Amniotic stem cell (primary cell): ENCODE data around the gene GPS2.
"Not testable (repeated sequence)": the region's sequence is repeated elsewhere in the genome, so short reads cannot be mapped to it uniquely, and the experiment has no call there.

Experiments
- DNase-seq: peaks from one replicate; lab custom pipeline; 2025; lab: John Stamatoyannopoulos, UW

The GPS2 gene

DNA sequence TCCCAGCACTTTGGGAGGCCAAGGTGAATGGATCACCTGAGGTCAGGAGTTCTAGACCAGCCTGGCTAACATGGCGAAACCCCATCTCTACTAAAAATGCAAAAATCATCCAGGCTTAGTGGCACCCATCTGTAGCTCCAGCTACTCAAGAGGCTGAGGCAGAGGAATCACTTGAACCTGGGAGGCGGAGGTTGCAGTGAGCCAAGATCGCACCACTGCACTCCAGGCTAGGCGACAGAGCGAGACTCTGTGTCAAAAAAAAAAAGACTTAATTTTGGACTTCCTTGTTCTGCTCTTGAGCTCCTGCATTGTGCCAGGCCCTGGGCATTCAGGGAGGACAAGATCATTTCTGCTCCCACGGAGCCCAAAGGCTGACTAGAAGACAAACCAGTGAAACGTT, 22.4 kb upstream of the GPS2 start:
- DNase-seq: not testable (repeated sequence)

DNA sequence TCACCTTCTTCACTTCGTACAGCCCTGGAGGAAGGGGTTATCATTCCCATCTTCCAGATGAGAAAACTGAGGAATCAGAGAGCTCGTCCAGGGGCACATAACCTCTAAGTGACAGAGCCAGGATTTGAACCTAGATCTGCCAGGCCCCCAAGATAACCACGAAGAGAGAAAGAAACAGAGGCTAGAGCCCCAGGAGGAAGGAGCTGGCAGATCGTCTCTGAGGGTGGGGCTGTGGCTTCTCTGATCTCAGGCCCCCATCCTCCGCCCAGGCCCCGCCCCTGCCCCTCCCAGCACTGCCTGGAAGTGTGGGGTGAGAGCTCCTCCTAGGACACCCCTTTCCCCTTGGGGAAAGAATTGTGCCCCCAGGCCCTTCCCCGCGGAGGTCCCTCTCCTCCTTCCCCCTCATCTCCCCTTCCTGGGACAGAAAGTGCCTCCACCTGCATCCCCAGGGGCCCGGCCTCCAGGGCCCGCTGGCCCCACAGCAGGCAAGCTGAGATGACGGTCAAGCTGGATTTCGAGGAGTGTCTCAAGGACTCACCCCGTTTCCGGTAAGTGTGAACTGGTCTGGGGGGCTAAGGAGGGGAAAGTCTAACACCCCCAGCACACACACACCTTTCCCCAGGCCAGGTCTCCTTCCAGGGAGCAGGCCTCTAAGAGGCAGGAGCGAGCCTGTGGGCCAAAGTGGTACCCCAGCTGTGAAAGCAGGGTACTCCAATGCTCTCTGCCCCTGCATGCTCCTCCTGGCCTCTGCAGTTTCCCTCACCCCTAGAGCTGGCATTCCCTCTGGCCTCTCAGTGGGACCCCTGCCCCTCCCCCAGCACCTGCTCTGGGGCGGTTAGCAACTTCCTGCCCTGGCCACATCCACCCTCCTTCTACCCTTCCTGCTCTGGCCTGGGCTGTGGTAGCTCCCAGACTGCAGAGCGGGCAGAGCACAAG, 21.3 kb upstream of the GPS2 start, which contains the start of gene ACAP1:
ACAP1 (plus strand) TSS at position 290 of the 936 bp plus-strand sequence; CDS start at position 496, 206 bp downstream.
- no peak for DNase-seq

DNA sequence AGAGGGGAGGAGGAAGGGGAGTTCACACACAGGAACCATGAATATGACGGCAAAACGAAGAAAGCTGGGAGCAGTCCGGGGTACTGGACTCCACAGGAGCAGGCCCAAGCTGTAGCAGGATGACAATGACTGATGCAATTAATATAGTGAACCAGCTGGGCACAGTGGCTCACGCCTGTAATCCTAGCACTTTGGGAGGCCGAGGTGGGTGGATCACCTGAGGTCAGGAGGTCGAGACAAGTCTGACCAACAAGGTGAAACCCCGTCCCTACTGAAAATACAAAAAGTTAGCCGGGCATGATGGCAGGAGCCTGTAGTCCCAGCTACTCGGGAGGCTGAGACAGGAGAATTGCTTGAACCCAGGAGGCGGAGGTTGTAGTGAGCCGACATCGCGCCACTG, 20.6 kb upstream of the GPS2 start:
- not testable (repeated sequence) for DNase-seq

DNA sequence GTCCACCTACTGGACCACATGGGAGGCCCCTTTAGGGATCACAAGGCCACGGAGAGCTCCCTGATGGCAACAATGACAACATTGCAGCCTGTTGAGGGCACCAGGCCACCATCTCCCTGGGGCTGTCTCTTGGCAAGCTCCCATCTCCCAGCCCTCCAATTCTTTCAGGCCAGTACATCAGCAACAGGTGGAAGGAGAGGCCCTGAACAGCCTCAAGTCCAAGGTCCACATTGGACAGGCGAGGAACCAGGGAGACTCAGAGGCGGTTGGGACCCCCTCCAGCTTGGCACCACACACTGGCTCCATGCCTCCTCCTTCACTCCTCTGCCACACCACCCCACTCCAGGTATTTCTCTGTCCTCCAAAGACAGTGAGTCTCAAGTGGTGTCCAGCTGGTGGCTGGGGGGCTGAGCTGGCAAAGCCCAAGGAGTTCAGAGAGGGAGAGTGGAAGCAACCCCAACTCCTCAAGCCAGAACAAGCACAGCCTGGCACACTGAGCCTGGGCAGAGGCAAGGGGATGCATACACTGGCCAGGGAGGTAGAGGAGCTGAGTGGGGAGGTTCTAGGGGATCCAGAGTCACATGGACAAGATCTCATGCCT, 19.9 kb upstream of the GPS2 start:
- DNase-seq: no peak

DNA sequence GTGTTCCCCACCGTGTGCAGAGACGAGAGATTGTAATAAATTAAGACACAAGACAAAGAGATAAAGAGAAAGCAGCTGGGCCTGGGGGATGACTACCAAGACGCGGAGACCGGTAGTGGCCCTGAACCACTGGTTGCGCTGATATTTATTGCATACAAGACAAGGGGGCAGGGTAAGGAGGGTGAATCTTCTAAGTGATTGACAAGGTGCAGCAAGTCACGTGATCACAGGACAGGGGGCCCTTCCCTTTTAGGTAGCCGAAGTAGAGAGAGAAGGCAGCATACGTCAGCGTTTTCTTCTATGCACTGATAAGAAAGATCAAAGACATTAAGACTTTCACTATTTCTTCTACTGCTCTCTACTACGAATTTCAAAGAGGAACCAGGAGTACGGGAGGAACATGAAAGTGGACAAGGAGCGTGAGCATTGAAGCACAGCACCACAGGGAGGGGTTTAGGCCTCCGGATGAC, 17.5 kb upstream of the GPS2 start:
- not testable (repeated sequence) for DNase-seq

DNA sequence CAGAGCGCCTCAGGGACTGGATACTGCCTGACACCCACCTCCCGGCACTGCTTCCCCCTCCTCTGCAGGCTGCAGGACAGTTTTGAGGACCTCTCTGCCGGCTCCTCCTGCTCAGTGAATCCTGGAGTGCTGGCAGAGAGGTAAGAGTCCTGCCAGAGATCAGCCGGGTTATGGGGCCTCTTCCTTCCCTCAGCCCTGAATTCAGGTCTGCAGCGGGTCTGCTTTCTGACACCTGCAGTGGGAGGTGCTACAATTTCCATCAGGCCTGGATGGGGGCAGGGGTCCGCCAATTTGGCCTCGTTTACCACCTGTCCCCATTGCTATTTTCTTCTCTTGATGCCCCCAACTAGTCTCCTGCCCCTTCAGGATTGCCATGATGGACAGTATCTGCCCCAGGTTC, 17.0 kb upstream of the GPS2 start:
- DNase-seq: no peak

DNA sequence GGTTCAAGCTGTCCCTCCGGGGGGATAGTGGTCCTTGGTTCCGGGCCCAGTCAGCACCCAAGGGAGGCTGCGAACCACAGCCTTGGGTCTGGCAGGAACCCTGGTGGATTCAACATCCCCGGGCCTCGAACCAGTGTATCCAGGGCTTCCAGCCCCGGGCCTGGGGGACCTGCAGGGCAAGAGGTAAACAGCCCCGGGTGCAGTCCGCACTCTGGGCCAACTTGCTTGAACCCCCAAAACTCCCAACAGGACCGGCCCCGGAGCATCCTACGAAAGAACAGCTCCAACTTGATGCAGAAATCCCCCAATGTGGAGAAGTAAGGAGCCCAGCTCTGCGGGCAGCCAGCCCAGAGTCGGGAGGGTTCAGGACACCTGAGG, 15.5 kb upstream of the GPS2 start:
- DNase-seq: no peak

DNA sequence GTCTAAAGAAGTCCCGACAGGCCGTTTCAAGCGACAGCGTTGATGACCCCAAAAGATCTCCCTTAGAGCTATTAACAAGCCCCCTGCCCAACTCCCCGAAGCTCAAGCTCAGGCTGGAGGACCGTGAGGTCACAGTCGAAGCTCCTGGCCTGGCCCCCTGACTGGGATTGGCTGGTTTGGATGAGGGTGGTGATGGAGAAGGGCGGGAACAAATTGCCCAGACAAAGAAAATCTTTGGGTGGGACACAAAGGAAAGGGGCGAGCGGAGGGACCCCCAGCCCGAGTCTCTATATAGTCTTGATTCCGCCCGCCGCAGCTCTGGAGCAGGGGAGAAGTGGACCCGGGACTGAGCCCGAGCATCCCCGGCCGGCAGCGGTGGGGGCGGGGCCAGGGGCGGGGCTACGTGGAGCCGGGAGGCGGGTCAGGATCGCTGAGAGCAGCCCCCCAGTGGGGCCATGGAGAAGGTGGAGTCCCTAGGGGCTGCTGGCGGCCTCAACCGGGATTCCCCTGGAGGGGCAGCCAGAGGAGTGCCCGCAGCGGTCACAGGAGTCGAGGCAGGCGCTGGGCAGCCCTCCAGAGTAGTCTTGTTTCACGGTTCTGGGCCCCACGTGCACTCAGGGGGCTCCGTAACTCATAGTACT, 15.0 kb upstream of the GPS2 start:
- DNase-seq: peak; percentile 67

DNA sequence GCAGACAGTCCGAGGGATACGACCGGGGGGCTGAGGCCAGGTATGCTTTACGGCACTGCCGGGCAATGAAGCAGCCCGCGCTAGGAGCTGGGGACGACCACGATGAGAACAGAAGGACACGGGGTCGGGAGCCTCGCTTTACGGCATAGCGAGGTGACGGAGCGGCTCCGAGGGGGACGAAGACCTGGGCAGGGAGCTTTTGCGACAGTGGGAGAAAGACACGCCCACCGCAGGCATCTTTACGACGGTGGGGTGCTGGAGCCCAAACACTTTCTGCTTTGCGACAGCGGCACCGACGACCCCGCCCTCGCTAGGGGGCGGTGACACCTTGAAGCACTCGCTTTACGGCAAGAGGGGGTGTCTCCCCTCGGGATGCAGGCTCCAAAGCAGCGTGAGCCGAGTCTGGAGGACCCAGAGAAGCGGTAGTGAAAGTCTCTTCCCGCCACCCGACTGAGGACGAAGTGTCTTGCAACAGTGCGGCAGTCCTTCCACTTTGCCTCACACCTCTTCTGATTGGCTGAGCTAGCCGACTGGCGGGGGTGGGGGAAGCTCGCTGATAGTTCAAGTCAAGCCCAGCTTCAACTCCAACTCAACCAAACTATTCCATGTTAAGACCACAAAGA, 14.3 kb upstream of the GPS2 start:
- peak; percentile 98 for DNase-seq

DNA sequence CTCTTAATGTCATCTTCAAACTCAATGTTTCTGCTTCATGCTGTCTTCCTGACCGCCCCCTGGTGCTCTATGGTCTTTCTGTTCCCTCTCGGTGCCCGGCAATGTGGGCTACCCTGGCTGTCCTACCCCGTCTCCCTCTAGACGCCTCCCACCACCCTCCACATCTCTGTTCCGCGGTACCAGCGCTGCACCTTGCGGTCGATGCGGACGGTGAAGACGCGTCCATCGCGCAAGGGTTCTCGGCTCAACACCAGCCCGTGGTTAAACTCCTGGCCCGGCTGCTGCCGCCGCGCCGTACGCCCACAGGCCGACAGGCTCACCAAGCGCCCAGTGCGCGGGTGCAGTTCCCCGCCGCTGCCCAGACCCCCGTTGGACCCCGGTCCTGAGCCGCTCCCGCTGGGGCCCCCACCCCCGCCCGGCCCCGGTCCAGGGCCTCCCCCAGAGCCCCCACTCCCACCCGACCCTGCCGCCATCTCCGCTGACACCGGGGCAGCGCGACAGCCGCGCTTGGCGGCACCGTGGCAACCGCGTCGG, 13.7 kb upstream of the GPS2 start, which contains the start of gene NEURL4:
NEURL4 (minus strand) TSS at position 496 of the 534 bp plus-strand sequence; CDS start at position 473, 23 bp downstream.
- peak; percentile 45 for DNase-seq

DNA sequence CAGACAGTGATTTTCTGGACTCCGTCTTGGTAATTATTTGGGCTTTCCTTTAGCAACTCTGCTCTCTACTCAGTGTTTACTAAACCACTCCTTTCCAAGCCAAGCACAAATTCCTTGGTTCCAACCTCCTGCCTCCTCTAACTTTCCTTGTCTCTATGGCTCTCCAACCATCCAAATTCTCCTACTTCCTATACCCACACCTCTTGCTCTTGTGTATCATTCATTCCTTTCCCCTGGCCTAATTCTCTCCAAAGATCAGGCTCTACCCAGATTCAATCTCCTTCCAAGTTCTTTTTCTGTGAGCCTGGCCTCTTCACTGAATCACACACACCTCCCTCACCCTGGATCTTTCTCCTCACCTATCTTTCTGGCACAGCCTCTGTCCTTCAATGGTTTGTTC, 12.8 kb upstream of the GPS2 start:
- DNase-seq: no peak

DNA sequence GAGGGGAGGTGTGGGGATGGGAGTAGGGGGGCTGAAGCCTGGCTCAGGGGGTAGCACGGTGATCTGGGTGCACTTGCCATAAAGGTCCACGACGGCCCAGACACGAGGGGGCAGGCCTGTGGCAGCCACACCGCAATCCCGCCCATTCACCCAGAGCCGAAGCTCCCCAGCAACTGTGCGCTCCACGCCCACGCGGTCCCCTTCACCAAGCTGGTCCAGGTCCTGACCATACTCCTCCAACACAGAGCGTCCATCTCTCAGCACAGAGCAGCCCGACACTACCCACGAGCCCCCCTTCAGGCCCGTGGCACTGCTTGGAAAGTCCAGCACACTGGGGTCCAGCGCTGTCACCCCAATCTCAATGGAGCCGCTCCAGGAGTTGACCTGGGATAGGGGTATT, 12.3 kb upstream of the GPS2 start:
- no peak for DNase-seq

DNA sequence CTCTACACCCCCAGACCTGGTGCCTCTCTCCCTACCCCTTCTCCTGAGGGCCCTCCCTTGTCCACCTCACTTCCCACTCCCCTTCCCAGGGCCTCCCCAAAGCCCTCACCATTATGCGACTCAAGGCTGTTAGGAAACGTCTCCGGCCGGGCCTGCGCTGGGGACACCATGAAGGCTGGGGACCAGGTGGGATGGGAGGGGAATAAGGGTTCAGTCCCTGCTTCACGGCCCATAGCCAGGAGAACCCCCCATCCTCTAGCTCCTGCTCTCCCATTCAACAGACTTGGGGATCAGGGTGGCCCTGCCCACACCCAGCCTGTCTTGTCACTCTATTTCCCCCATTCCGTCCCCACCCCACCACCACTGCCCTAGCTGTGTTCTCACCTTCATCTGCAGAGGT, 11.9 kb upstream of the GPS2 start:
- DNase-seq: no peak

DNA sequence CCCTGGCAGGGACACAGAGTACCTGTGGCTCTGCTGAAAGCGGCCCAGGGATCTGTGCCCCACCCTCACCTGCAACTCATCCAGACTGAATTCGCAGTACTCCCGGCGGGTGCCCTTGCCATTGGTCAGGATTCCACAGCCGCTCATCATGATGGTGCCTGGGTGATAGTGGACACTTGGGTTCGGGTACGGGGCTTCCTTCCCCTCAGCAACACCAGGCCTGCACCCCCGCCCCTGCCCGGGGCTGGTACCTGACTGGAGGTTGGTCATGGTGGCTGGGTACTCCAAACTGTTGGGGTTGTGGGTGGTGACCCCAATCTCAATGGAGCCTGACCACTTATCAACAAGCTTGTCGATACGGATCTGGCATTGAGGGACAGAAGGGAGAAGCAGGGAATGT, 11.0 kb upstream of the GPS2 start:
- no peak for DNase-seq

DNA sequence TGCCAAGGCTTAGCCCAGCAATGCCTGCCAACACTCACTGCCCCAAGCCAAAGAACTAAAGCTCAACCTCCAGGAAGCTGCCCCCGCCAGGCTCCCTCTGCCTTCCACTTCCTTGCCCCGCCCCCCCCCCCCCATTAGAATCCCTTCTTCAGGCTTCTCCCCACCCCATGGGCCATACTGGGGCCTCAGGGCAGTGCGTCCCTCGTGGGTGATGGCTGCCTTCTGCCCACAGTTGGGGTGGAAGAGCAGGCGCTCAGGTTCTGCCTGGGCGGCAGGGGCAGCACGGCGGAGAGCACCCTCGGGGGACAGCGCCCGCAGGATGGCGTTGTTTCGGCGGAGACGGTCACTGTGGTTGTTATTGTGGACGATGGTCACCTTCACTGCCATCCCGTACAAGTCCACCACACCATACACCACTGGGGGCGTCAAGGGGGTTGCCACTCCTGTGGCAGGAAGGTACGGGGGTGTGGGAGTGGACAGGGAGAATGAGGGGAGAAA, 9.9 kb upstream of the GPS2 start:
- DNase-seq: no peak

DNA sequence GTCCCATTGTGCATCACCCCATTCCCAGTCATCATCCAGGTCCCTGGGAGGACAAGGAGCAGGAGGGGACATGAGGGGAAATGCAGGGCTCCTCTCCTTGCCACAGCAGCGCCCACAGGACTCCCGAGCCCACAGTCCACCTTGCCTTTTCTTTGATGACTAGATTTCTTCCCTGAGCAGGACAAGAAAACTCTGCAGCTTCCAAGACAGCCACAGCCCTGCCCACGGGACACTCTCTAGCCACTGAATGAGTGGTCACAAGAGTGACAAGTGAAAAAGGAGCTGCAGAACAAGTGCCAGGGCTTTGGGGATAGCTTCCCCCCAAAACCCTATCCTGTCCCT, 9.2 kb upstream of the GPS2 start:
- DNase-seq: no peak

DNA sequence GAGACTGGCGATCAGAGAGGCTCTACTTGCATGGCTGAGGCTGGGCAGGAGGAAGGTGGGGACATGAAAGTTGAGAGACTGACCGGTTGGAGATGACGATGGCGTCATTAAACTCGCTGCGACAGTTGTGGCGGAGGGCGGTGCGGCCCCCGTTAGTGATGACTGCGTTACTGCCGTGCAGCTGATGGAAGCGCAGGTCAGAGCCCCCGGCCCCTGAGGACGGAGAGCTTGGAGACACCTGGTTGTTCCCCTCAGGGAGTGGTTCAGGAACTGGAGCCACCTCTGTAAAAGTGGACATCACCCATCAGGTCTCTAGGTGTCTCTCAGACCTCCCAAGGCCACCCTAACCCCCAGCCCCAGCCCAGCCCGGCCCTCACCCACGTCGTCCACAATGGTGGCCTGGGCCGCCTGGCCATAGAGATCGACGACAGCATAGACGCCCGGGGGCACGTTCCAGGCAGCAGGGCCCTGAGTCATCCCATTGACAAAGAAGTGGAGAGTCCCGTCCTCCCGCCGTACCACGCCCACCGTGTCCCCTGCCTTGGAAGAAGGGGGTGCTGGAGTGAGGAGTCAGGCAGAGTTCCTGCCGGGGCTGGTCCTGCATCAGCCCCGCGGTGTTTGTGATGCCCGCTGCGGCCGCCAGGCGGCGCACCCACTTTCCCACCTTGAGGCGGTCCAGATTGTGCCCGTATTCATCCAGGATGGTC, 8.7 kb upstream of the GPS2 start:
- DNase-seq: no peak

DNA sequence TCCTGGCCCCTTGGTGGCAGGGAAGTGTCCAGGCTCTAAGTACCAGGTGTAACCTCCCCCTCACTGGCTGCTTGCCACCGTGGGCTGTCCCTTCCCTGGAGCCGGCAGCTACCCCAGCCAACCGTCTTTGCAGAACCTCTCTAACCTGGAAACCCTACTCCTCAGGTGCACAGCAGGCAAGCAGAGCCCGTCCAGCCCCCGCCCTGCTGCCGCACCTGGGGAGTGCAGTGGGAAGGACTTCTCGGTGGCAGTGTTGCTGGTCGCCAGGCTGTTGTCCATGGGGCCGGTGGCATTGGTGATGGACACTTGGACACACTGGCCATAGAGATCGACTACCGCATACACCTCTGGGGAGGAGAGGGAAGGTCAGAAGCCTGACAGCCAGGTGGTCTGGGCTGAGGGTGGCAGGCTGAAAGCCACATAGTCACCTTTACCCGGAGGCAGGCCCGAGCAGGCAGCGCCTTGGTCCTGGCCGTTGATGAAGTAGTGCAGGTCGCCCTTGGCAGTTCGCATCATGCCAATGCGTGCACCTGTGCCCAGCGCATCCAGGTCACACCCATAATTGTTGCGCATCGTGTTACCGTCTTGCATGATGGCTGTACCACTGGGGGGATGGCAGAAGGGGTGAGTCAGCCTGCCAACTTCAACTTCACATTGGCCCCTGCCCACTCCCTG, 7.5 kb upstream of the GPS2 start:
- no peak for DNase-seq

DNA sequence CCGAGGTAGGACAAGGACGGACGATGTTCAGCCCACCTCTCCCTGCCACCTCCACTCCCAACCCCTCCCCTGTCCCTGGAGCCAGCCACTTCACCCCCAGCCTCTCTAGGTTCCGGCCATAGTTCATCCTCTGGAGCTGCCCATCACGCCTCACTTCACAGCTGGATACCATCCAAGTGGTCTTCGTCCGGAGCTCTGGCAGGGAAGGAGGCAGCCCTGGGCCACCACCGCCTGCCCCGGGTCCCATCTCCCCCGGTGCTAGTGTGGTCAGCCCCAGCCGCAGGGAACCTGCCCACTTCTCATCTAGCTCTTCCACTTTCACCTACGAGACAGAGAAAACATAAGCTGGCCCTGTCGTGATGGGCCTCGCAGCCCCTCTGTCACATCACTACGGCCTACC, 6.3 kb upstream of the GPS2 start:
- no peak for DNase-seq

DNA sequence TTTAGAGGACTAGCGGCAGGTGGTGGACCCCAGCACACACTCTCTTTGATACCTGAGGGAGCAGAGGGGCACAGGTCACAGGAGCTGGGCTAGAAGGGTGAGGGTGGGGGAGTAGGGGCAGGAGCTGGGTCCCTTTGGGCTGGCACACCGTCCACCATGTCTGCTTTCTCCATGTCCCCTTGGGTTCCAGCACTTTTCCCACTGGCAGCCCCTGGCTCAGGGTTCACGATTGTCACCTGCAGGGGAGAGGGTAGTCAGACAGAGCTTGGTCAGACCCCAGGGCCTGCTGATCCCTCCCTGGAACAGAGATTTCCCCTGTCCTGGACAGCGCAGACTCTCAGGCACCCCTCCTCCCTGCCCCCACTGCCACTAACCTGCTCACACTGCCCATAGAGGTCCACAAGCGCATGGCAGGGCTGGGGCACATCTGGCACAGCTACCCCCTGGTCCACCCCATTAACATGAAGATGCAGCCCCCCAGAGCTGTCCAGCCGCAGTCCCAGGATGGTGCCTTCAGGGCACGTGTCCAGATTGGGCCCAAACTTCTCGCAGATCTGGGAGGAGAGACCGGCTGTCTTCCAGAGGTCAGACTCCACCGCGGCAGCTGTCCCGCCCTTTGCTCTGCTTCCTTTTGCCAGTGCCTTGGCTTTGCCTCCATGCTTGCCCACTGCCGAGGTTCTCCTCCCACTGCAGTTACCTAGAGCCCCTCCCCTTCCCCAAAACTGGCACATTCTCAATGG, 3.1 kb upstream of the GPS2 start:
- no peak for DNase-seq
